A673 (cell line): ENCODE measurements around the gene MED15. TPM values are rescaled to one million over a fixed set of nuclear protein-coding genes. Genes with fewer than 3 reads are reported as not detected.

Source experiments
- BruUV-seq: library from RNA; stranded (reverse); fragments of 400-500 nt; replicated peaks from 2 replicates; lab custom pipeline; 2021; lab: Mats Ljungman, UMichigan
- CTCF ChIA-PET: fragments of 300-600 bp; sonication (Branson Sonifier 250); formaldehyde crosslinking; loops from one replicate; lab custom pipeline; 2022; ENCODE audit warnings: antibody characterized with exemption; lab: Charles Lee
- POLR2A ChIA-PET: fragments of 300-600 bp; sonication (Branson Sonifier 250); formaldehyde crosslinking; loops from one replicate; lab custom pipeline; 2022; ENCODE audit warnings: antibody characterized with exemption; ENCODE audit not compliant: low non-redundant PET; lab: Charles Lee
- DNase-seq: peaks from one replicate; pipeline ENCODE4 v3.0.0-alpha.2; 2015; ENCODE audit warnings: low spot score
- H3K27ac ChIP-seq: fragments of 200-600 bp; sonication (generic); 2 replicates; pipeline ENCODE4 v1.5.1; 2016; ENCODE audit warnings: mixed run types, low read depth, mild to moderate bottlenecking, mixed read lengths, antibody characterized with exemption, low read length; ENCODE audit not compliant: poor library complexity, severe bottlenecking
- H3K27me3 ChIP-seq: fragments of 200-600 bp; sonication (generic); replicated peaks from 2 replicates; pipeline ENCODE4 v1.6.1; 2017; ENCODE audit warnings: mixed run types, low read depth, mild to moderate bottlenecking, mixed read lengths, antibody characterized with exemption, low read length; ENCODE audit not compliant: insufficient read depth, poor library complexity
- H3K36me3 ChIP-seq: fragments of 200-600 bp; sonication (generic); 2 replicates; pipeline ENCODE4 v1.6.1; 2016; ENCODE audit warnings: mixed run types, mild to moderate bottlenecking, mixed read lengths, antibody characterized with exemption, low read length; ENCODE audit not compliant: insufficient read depth, poor library complexity, severe bottlenecking
- H3K4me1 ChIP-seq: fragments of 200-600 bp; sonication (generic); 2 replicates; pipeline ENCODE4 v1.6.1; 2017; ENCODE audit warnings: mixed run types, mild to moderate bottlenecking, mixed read lengths, antibody characterized with exemption, low read length; ENCODE audit not compliant: insufficient read depth, poor library complexity, severe bottlenecking
- H3K4me3 ChIP-seq: fragments of 200-600 bp; sonication (generic); 2 replicates; pipeline ENCODE4 v1.5.1; 2016; ENCODE audit warnings: low read depth, mixed run types, mild to moderate bottlenecking, mixed read lengths, low read length; ENCODE audit not compliant: poor library complexity, severe bottlenecking
- H3K9me3 ChIP-seq: fragments of 200-600 bp; sonication (generic); 2 replicates; pipeline ENCODE4 v1.6.1; 2016; ENCODE audit warnings: mixed run types, low read depth, mild to moderate bottlenecking, mixed read lengths, antibody characterized with exemption, low read length; ENCODE audit not compliant: poor library complexity, severe bottlenecking
- CTCF ChIP-seq: fragments of 300-800, 200-600 bp; sonication (generic); conservative IDR thresholded peaks from 2 replicates; pipeline ENCODE4 v1.5.1; 2017; ENCODE audit warnings: low read depth, mild to moderate bottlenecking, antibody characterized with exemption, low read length, moderate library complexity, mixed read lengths
- EZH2 ChIP-seq: fragments of 200-600 bp; sonication (generic); IDR thresholded peaks from 2 replicates; pipeline ENCODE4 v1.6.1; 2017; ENCODE audit warnings: borderline replicate concordance, low read depth, mild to moderate bottlenecking, mixed read lengths, antibody characterized with exemption, low read length; ENCODE audit not compliant: poor library complexity, severe bottlenecking
- intact Hi-C: fragments of 100-400 bp; cut with micrococcal nuclease; formaldehyde crosslinking; loops from one replicate; pipeline ENCODE4 v1.10.0; 2022; ENCODE audit not compliant: unreplicated experiment
- total RNA-seq: library from RNA; stranded (reverse); gene quantifications from 2 replicates; pipeline ENCODE4 v1.2.3, GENCODE V29; 2021

The MED15 gene
- total RNA-seq, 1 experiment from 2014 or later: 96.2 TPM

GRCh38 chr22:20517841-20518592 is 10.6 kb downstream of the MED15 start:
- H3K27me3 ChIP-seq: no peaks in the 10 kb centered on the region
- DNase-seq: no peak
- peaks cover 34% of the 10 kb centered on the region for H3K4me1 ChIP-seq
- ChIA-PET POLR2A (interaction anchor here (0.7 kb wide), 1 partner anchor 383 kb away, joined by 3 read pairs; no protein-coding TSS in a partner anchor), CTCF (no interaction called here)
- intact Hi-C loops: no loop called here
- H3K9me3 ChIP-seq: no peaks in the 10 kb centered on the region
- peaks cover 6% of the 10 kb centered on the region for H3K36me3 ChIP-seq
- H3K27ac ChIP-seq: peak overlapping the region; percentile 39
- TF ChIP-seq EZH2: no peak
- no peak for TF ChIP-seq CTCF
- H3K4me3 ChIP-seq: no peak overlapping the region
- BruUV-seq: no TSS peak

DNA sequence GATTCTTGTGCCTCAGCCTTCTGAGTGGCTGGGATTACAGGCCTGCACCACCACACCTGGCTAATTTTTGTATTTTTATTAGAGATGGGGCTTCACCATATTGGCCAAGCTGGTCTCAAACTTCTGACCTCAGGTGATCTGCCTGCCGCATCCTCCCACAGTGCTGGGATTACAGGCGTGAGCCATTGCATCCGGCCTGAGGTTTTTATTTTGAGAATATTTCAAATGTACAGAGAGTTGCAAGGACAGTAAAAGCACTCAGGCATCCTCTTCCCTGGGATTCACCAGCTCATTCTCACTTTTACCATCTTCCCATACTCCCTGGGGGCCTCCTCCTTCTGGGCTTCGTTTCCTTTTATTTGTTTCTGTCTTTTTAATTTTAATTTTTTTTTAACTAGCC is 12.1 kb downstream of the MED15 start:
- ChIA-PET CTCF (interaction anchor here (0.5 kb wide), 1 partner anchor 24 kb away, joined by 6 read pairs; the partner anchor contains the start of gene KLHL22), POLR2A (no interaction called here)
- no peaks in the 10 kb centered on the region for H3K27me3 ChIP-seq
- peak; percentile 51 for DNase-seq
- no TSS peak for BruUV-seq
- intact Hi-C loops: no loop called here
- no peaks in the 10 kb centered on the region for H3K9me3 ChIP-seq
- TF ChIP-seq EZH2 (no peak), CTCF (no peak)
- no peak overlapping the region for H3K4me3 ChIP-seq
- peaks cover 6% of the 10 kb centered on the region for H3K36me3 ChIP-seq
- peaks cover 50% of the 10 kb centered on the region for H3K4me1 ChIP-seq
- H3K27ac ChIP-seq: peak overlapping the region; percentile 83

DNA sequence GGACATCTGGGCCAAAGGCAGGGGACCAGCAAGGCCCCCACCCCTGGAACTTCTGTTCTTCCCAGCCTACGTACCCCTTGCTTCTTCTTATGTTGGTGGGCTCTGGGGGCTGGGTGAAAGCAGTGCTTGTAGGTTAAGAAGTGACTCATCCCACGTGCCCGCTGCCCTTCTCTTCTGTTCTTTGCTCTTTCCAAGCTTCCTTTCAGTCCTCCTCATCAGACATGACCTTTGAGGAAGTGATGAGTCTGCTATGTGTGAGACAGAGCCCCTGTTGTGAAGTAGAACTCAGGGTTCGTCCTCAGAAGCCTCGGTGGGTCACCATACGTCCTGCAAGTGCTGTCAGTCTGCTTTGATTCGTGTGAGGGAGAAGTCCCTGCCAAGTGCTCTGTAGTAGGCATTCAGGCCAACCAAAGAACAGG is 12.7 kb downstream of the MED15 start:
- intact Hi-C loops: loop anchor here (5.0 kb wide), 1 partner anchor 42 kb away; no protein-coding TSS in a partner anchor
- DNase-seq: peak; percentile 24
- ChIA-PET CTCF (no interaction called here), POLR2A (no interaction called here)
- BruUV-seq: no TSS peak
- Histone ChIP-seq H3K4me3 (no peak overlapping the region), H3K27me3 (no peaks in the 10 kb centered on the region), H3K27ac (peak overlapping the region; percentile 83), H3K36me3 (peaks cover 6% of the 10 kb centered on the region), H3K4me1 (peaks cover 50% of the 10 kb centered on the region), H3K9me3 (no peaks in the 10 kb centered on the region)
- no peak for TF ChIP-seq EZH2
- no peak for TF ChIP-seq CTCF
